HFFc6 (cell line): Measurements from ENCODE around the gene GULP1. TPM values are rescaled to one million over a fixed set of nuclear protein-coding genes. Genes with fewer than 3 reads are reported as not detected.

ENCODE experiments used
- DNase-seq: peaks from one replicate; pipeline ENCODE4 v3.0.0-alpha.2; 2018
- H3K27ac Mint-ChIP-seq: 2 replicates; pipeline ENCODE4 v1.8.0; 2020; ENCODE audit warnings: mild to moderate bottlenecking, mixed read lengths
- H3K27me3 Mint-ChIP-seq: 2 replicates; pipeline ENCODE4 v1.8.0; 2021; ENCODE audit warnings: mild to moderate bottlenecking, moderate library complexity, mixed read lengths; ENCODE audit not compliant: insufficient read depth
- H3K36me3 Mint-ChIP-seq: 2 replicates; pipeline ENCODE4 v1.8.0; 2021; ENCODE audit warnings: low read depth, mixed read lengths
- H3K4me1 Mint-ChIP-seq: 2 replicates; pipeline ENCODE4 v1.8.0; 2020; ENCODE audit warnings: low read depth, mixed read lengths
- H3K4me3 Mint-ChIP-seq: 2 replicates; pipeline ENCODE4 v1.8.0; 2020; ENCODE audit warnings: mild to moderate bottlenecking, moderate library complexity, mixed read lengths
- H3K9me3 Mint-ChIP-seq: 2 replicates; pipeline ENCODE4 v1.8.0; 2020; ENCODE audit warnings: mild to moderate bottlenecking, mixed read lengths
- total RNA-seq, 6 experiments: library from RNA; stranded (reverse); fragmentation: NEBNext Ultra II Directional; extraction: Animal tissue kit (Norgen Biotek cat#: 25700); gene quantifications; 2 replicates in 1 of 6; 3 replicates in 5 of 6; pipeline ENCODE4 v1.2.3, GENCODE V29; 2021
- TF ChIP-seq, protein P1 (sequence below): fragments of 200-600 bp; sonication (generic); IDR thresholded peaks from 2 replicates; pipeline ENCODE4 v1.5.0; 2021; ENCODE audit warnings: antibody characterized with exemption, mild to moderate bottlenecking

GULP1 gene
- total RNA-seq, 6 experiments from 2014 or later: 33.3 to 76.1 (median 63.9) TPM

DNA sequence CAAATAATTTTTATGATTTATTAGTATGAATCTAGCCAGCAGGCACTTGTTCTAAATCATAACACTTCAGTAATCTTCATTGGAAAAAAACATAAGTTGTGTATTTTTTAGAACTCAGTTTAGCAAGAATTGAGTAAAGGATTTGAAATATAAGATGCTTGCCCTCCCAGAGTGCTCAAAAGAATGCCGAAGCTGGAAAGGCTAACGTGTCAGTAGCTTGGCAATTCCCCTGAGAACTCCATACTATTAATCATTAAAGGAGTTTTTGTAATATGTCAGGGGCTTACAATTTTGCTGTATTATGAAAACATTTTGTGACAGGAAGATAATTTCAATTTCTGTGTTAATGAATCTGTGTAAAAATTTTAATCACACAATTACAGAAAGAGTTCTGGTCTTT is 122.7 kb downstream of the GULP1 start:
- H3K36me3 Mint-ChIP-seq: peaks cover 6% of the 10 kb centered on the region; the same call in 1 of the 2 replicates
- DNase-seq: no peak
- H3K4me1 Mint-ChIP-seq: peaks cover 69% of the 10 kb centered on the region
- no peak overlapping the region for H3K4me3 Mint-ChIP-seq
- H3K27ac Mint-ChIP-seq: no peak overlapping the region
- TF ChIP-seq, protein P1, sequence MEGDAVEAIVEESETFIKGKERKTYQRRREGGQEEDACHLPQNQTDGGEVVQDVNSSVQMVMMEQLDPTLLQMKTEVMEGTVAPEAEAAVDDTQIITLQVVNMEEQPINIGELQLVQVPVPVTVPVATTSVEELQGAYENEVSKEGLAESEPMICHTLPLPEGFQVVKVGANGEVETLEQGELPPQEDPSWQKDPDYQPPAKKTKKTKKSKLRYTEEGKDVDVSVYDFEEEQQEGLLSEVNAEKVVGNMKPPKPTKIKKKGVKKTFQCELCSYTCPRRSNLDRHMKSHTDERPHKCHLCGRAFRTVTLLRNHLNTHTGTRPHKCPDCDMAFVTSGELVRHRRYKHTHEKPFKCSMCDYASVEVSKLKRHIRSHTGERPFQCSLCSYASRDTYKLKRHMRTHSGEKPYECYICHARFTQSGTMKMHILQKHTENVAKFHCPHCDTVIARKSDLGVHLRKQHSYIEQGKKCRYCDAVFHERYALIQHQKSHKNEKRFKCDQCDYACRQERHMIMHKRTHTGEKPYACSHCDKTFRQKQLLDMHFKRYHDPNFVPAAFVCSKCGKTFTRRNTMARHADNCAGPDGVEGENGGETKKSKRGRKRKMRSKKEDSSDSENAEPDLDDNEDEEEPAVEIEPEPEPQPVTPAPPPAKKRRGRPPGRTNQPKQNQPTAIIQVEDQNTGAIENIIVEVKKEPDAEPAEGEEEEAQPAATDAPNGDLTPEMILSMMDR: no peak
- H3K27me3 Mint-ChIP-seq: peaks cover 3% of the 10 kb centered on the region; the same call in 1 of the 2 replicates
- no peaks in the 10 kb centered on the region for H3K9me3 Mint-ChIP-seq

DNA sequence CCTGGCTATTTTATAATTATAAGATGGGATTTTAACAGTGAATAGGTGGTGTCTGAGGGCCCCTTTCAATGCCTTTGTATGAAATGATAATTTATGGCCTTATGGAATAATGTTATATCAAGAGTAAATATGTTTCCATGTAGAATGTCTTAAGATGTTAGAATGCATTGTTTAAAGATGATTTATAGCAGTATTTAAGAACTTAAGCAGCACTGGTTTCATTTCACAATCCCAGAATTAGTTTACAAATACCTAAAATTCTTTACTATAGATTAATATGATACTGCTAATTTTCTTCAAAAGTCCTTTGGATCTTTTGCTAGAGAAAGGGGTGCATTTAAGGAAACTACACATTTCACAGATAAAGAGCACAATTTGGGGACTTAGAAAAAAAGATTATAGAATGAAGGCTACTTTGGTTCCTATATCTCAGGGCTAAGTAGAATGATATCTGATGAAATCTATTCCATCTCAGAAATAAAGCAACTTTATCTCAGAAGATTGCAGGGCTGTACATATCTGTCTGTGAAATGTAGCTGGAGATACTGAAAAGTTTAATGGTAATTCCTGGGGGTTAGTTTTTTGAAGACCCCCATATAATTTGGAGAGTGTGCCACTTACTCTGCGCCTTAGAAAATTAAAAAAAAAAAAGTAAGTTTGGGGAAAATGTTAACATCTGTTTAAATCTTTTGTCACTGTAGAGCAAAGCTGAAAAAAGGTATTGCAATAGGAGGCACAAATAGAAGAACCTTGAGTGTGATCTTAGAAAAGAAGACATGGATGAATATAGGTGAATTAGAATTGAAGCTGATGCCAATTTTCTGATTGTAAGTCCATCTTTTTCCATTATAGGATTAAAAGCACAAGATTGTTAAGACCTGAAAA is 123.4 kb downstream of the GULP1 start:
- Mint-ChIP-seq H3K4me1 (peaks cover 69% of the 10 kb centered on the region), H3K27me3 (peaks cover 3% of the 10 kb centered on the region; the same call in 1 of the 2 replicates), H3K36me3 (peaks cover 13% of the 10 kb centered on the region; the same call in 1 of the 2 replicates), H3K27ac (no peak overlapping the region; the same call in 1 of the 2 replicates), H3K4me3 (peak overlapping the region; percentile 51), H3K9me3 (no peaks in the 10 kb centered on the region)
- no peak for DNase-seq
- TF ChIP-seq, protein P1: no peak

DNA sequence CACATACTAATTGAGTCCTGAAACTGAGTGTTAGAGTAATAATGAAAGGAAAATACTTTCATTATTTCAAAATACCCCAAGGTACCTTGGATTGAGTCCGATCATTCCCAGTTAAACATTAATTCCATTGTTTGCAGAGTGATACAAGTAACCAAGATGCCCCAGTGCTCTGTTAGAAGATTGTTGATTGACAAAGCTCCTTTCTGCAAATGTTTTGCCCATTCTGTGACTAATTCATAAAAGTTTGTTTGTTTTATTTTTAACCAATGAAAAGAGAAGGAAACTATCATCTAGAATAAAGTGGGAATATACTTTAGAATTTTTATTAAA is 124.0 kb downstream of the GULP1 start:
- Mint-ChIP-seq H3K9me3 (no peaks in the 10 kb centered on the region), H3K36me3 (peaks cover 19% of the 10 kb centered on the region; the same call in 1 of the 2 replicates), H3K27me3 (peaks cover 3% of the 10 kb centered on the region; the same call in 1 of the 2 replicates), H3K27ac (no peak overlapping the region), H3K4me1 (peaks cover 65% of the 10 kb centered on the region), H3K4me3 (no peak overlapping the region)
- TF ChIP-seq, protein P1: no peak
- no peak for DNase-seq

DNA sequence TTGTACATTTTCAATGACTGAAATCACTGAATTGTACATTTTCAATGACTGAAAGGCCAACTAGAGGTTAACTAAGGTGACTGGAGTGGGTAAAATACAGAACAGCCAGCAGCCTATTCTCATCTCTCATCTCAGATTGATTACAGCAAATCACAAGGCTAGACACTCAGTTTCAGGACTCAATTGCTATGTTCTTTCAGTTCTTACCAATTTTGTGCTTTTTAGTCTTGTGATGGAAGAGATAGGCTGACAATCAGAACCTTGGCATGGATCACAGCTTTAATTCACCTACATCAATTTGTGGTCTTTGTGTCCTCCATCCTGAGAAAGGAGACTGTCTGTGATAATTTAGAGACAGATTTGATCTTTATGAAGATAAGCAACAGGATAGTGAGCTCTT is 124.7 kb downstream of the GULP1 start:
- Mint-ChIP-seq H3K9me3 (no peaks in the 10 kb centered on the region), H3K4me1 (peaks cover 60% of the 10 kb centered on the region), H3K4me3 (no peak overlapping the region), H3K36me3 (peaks cover 20% of the 10 kb centered on the region; the same call in 1 of the 2 replicates), H3K27me3 (peaks cover 3% of the 10 kb centered on the region; the same call in 1 of the 2 replicates), H3K27ac (no peak overlapping the region; the same call in 1 of the 2 replicates)
- no peak for DNase-seq
- TF ChIP-seq, protein P1: no peak

DNA sequence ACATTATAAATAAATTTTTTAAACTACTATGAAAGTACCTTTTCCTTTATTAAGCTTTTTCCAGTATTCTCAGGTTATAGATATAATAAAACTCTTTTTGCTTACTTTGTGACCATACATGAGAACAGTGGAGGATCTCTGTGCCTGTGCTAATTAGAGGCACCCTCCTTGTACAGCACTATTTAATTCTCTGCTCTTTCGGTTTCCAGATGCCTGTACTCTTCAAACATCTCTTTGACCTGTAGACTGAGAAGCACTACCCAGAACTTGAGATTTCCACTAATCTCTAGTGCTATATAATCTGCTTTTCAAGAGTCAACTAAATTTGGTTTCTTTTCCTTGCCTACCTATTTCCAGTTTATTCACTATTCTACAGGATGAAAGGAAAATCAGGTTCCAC is 131.1 kb downstream of the GULP1 start:
- DNase-seq: no peak
- Mint-ChIP-seq H3K36me3 (peaks cover 15% of the 10 kb centered on the region; the same call in 1 of the 2 replicates), H3K4me1 (peaks cover 34% of the 10 kb centered on the region), H3K4me3 (no peak overlapping the region), H3K27ac (no peak overlapping the region), H3K27me3 (no peaks in the 10 kb centered on the region), H3K9me3 (no peaks in the 10 kb centered on the region)
- TF ChIP-seq, protein P1: no peak
